OCI-LY1 (cell line): ENCODE results near the gene CACNA1I.

Source experiments
- CTCF ChIP-seq: fragments of 200-600 bp; sonication (generic), shearing (Covaris generic); IDR thresholded peaks from 2 replicates; pipeline ENCODE4 v1.5.1; 2017; ENCODE audit warnings: mild to moderate bottlenecking, antibody characterized with exemption, low read length, moderate library complexity, mixed read lengths
- EZH2 ChIP-seq: fragments of 200-600 bp; sonication (generic), shearing (Covaris generic); IDR thresholded peaks from 2 replicates; pipeline ENCODE4 v1.8.0; 2017; ENCODE audit warnings: borderline replicate concordance, mixed run types, mild to moderate bottlenecking, antibody characterized with exemption, low read length, moderate library complexity, mixed read lengths

- no peak for TF ChIP-seq CTCF
- no peak for TF ChIP-seq EZH2
Measured at GRCh38 chr22:39535831-39536449, 34.6 kb upstream of the CACNA1I start.
